RKO (cell line): Measurements from ENCODE around the gene KRTAP3-1.
"Not testable (repeated sequence)": the region's sequence is repeated elsewhere in the genome, so short reads cannot be mapped to it uniquely, and the experiment has no call there.

Source experiments
- DNase-seq: peaks from one replicate; pipeline ENCODE4 v3.0.0-alpha.2; 2016; ENCODE audit warnings: low spot score

KRTAP3-1 gene

DNA sequence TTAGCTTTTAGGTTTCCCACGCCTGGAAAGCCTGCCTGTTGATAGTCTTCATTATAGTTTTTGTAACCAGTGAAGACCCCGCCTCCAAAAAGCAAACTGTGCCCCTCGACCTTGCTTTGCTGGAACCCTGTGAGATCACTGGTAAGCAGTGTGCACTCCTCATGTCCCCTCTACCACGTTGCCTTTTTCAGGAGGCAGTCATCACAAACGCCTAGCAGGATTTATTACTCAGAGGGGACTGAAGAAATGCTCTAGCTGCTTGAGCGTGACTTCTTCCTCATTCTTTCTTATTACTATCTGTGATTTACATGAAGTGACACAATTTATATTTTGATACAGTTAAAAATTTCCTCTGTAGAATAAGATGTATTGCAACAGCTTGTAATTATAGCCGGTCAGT is 6.5 kb upstream of the KRTAP3-1 start:
- no peak for DNase-seq

DNA sequence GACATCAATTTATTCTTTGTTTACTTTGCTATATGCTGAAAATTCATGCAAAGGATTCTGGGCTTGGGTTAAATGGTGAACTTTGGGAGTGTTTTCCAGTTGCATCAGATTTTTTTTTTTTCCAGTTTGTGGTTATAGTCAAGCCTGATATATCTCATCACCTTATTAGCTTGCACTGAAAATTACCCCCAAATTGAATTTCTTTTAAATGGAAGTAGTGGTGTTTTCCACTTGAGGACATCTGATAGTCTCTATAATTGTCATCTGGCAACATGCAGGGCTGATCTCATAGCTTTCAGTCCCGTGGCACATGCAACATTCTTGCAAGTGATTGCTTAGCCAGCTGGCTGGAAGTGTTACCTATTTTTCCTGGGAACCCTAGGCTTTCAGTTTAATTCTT is 4.7 kb upstream of the KRTAP3-1 start:
- DNase-seq: no peak

DNA sequence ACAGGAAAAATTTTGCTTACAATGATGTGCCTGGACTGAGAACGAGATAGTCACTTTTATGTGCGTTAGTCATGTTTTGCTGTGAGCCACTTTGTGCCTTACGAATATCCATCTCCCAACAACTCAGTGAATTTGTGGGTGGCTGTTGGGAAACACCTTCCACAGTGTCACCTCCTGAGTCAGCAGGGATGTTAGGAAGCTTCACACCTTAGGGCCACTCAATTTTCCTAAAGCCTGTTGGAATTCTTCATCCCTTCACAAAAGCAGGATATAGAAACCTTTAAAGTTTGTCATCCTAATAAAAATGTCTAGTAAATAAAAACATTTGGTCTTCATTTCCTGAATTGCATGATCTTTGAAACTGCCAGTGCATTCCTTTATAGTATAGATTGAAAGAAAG is 4.3 kb upstream of the KRTAP3-1 start:
- DNase-seq: peak; percentile 18

DNA sequence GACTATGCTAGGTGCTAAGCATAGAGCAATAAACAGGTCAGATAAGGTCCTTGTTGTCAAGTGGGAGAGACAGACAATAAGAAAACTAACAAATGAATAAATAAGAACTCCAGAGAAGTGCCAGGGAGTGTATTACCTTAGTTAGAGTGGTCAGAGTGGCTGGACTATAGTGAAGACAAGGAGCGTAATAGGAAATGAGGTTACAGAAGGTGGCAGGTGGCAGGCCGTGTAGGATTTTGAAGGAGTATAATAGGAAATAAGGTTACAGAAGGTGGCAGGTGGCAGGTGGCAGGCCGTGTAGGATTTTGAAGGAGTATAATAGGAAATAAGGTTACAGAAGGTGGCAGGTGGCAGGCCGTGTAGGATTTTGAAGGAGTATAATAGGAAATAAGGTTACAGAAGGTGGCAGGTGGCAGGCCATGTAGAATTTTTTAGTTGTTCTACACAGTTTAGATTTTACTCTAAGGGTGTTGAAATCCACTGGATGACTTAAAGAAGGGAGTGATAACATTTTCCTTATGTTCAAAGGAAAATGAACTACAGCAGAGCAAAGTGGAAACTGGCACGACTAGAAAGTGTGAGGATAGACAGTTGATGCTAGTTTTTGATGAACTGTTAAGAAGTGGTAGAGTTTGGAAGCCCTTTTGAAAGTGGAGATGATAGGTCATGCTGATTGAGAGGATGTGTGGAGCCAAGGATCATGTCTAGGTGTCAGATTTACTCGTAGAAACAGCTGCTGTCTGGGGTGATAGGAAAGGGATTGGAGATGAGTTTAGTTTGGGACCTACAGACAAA is 3.6 kb upstream of the KRTAP3-1 start:
- DNase-seq: no peak

DNA sequence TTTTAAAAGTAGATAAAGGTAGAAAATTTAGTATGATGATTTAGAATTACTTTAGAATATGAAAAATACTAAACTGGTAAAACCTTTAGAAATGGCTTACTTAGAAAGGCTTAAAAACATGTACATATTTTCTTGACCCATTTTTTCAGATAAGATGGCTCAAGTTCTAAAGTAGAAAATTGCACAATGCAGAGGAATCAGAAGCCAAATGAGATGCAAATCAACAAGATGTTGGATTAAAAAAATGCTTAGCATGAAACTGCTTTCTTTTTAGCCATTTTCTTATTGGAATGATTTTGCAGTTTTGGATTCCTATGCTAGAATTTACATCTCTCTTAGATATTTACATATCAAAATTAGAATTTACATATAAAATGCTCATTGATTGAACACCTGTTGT is 1.5 kb upstream of the KRTAP3-1 start:
- no peak for DNase-seq

DNA sequence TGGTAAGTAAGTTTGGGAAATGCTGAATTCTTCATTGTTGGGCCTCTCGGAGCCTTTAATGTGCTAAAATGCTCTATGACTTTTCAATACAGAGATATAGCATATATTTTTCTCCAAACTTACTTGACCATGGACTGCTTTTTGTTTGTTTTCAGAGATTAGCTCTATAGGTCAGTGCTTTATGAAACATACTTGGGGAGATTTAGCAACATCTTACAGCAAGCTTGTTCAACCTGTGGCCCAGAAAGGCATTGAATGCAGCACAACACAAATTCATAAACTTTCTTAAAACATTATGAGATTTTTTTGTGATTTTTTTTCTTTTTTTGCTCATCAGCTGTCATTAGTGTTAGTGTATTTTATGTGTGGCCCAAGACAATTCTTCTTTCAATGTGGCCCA is 1.0 kb upstream of the KRTAP3-1 start:
- DNase-seq: no peak

DNA sequence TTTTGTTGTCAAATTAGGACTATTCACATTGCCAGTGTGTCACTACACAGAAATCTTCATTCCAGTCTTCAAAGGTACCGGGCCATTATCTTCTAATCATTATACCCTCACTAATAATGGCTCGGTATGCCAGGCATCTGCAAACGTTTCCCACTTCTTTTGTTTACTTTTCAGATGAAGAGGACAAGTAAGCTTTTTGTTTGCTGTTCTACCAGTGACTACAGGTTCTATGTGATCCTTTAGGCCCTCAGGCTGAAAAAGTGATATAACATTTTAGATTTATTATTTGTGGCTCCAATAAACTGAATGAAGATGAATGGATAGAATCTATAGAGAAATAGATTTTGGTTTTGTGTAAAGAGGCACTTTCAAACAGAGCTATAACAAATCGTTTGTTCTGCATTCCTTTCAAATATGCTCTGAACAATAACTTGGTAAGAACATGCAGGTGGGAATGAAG is 403 bp upstream of the KRTAP3-1 start:
- DNase-seq: no peak

DNA sequence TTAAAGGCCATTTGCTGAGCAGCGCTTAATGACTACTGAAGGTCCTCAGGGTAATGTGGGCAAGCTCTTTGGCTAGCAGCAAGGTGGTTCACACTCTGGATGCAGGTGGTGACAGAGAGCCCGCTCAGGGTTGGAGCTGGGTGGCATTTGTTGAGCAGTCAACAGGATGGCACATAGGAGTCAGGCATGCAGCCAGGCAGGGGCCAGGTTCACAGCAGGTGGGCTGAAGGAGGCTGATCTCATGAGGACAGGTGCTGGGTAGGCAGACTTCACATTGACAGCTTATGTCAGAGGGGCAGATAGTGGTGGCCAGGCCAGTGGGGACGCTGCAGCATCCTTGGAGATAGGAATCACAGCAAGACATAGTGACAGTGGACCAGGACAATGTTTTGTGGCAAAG is 4.5 kb downstream of the KRTAP3-1 start:
- DNase-seq: no peak

DNA sequence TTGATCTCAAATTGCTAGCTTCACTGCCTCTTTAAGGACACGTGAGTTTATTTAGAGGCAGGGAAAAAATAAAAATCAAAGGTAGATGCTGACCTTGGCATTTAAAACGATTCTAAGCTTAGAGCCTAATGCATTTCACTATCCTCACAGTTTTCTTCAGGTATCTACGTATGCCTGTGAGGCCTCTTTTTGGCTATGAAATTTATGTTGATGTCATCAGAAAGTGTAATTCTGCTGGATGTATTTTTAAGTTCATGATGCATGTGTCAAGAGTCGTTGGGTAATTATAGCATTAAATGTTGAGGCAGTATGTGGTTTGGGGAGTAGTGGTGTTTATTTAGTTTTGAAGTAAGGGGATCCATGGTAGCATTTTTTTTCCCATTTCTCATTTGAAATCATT is 5.0 kb downstream of the KRTAP3-1 start:
- no peak for DNase-seq

DNA sequence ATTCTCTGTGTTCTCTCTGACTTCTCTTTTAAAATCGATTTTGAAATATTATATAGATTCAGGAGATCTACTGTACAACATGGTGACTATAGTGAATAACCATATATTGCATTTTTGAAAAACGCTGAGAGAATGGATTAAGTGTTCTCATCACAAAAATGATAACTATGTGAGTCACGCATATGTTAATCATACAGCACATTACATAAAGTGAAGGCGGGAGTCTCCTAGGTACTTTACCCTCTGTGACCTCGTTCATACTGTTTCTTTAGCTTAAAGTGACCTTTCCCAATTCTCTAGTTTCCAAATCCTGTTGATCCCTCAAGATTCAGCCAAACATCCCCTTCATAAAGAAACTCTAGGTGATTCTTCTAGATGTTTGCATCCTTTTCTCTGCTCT is 6.1 kb downstream of the KRTAP3-1 start:
- DNase-seq: peak; percentile 58

DNA sequence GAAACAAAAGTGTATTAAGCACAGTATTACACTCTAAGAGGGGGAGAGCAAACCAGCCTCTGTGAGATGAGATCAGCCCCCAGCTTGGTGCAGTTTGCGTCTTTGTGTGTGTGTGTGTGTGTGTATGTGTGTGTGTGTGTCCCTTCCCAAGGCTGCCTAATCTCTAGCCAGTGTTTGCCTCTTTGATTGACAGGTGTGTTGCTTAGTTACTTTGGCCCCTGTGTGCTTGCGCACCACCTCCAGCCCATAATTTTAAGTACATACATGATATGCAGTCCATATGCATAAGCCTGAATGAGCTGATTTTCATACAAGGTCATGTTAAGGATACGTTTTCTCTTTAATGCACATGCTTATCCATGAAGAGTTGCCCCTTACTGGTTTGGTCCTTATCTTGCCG is 7.1 kb downstream of the KRTAP3-1 start:
- DNase-seq: no peak

DNA sequence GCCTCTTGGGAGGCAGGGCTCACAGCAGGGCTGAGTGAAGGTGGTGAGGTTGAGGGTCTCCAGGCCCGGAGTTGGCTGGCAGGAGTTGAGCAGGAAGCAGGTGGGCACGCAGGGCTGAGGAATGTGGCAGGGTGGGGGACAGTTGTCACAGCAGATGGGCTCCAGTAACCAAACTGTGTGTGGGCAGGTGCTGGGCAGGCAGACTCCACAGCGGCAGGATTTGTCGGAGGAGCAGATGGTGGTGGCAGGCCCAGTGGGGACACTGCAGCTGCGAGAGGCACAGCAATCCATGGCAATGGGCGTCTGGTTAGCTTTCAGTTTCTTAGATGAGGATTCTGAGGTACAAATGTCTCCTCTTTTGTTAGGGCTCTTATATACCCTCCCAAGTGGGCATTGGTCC is 9.4 kb downstream of the KRTAP3-1 start, which contains the start of gene KRTAP3-2:
KRTAP3-2 (minus strand) TSS at position 344 of the 400 bp plus-strand sequence; CDS start at position 291, 53 bp downstream.
- DNase-seq: not testable (repeated sequence)

DNA sequence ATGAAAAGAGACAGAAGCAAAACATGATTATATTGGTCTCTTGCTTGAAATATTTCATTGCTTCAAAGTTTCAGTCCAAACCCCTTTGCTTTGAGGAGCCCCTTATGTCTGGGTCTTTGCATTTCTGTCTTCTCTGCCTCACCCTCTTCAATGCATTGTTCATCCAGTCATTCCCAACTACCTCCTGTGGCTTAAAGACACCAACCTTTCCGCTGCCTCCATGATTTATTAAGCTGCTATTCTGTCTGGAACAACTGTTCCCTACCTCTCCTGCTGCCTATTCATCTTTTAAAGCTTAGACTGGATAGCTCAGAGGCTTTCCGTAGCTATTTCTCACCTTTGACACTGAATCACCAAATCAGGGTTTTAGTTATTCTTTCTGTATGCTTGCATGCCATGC is 11.6 kb downstream of the KRTAP3-1 start:
- no peak for DNase-seq

DNA sequence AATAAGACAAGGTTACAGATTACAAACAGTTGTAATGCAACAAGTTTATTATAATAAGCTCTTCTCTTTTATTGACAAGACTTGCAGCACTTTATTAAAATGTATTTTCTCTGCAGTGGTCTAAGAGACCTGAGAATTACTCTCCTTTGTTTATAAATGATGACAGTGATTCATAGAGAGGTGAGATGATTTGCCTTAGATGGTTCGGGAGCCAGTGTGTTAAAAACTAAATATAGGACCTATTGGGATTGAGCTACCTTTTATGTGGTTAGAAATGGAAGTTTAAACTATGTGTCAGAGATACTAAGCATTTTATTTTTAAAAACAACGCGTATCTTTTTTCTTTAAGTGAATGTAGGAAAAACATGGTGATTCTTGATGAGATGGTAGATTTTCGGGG is 12.1 kb downstream of the KRTAP3-1 start:
- no peak for DNase-seq

DNA sequence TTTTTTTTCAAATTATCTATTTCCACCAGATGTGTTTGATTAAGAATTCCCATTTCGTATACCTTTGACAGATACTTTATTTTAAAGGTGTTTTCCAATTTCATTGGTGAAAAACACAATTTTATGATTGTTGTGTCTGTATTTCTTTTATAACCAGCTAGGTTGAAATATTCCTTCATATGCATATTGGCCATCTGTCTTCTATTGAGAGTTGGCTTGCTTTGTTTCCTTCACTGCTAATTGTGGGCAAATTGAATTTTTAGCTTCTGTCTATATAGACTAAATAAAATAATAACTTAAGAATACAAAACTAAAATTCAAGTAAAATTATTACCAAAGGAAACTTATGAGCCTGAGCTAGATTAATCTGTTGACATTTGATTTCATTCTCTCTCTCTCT is 13.8 kb downstream of the KRTAP3-1 start:
- no peak for DNase-seq

DNA sequence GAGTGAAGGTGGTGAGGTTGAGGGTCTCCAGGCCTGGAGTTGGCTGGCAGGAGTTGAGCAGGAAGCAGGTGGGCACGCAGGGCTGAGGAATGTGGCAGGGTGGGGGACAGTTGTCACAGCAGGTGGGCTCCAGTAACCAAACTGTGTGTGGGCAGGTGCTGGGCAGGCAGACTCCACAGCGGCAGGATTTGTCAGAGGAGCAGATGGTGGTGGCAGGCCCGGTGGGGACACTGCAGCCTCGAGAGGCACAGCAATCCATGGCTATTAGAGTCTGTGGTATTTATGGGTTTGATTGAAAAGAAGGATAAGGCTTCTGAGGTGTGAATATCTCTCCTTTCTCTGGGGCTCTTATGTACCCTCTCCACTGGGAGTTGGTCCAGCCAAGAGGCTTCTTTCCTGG is 15.1 kb downstream of the KRTAP3-1 start, which contains the start of gene KRTAP3-3:
KRTAP3-3 (minus strand) TSS at position 326 of the 400 bp plus-strand sequence; CDS start at position 259, 67 bp downstream.
- DNase-seq: no peak

DNA sequence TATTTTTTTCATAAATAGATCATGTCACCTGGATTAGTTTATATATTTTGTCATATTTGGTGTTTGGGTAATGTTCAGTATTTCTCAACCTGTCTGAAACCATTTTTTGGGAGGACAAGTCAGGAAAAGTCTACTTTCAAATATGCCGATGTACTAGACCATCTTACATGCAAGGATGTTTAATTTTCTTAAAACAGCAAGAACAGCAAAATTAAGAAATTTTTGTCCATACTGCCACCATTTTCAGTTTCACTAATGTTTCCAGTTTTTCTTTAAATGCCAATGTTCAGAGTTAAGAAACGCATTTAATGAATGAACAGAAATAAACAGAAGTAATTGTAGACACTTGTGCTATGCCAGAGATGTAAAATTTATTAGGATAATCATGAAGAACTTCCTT is 15.8 kb downstream of the KRTAP3-1 start:
- DNase-seq: no peak

DNA sequence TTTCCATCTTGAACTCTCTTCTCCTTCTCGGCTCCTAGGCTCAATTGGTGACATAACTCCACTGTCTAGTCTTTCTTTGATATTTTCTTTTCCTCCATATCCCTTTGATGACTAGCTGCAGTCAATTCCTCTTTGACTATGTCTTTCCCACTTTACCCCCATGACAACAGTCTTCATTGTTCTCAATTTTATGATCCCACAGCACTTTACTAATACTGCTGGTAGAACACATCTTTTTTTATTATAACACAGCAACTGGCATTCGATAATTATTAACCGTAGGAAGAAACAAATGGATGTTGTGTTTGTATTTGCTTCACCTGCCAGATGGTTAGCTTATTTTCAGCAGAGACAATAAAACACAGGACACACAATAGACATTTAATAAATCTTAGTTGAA is 16.3 kb downstream of the KRTAP3-1 start:
- no peak for DNase-seq

DNA sequence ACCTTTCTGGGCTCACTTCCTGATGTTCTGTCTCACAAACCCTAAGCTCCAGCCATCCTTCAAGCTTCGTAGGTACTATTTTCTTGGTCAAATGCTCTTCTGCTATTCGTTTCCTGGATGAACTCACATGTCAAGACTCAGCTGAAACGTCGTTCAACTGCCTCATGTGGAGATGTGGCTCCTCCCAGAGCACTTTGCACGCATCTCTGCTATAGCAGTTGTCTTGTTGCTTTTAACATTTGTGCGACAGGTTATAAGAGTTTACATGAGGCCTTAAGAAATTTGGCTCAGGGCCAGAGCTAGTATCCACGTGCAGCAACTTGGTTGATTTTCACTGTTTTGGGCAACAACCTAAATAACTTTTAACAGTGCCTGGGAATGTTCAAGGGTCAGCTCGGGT is 22.0 kb downstream of the KRTAP3-1 start:
- DNase-seq: no peak

DNA sequence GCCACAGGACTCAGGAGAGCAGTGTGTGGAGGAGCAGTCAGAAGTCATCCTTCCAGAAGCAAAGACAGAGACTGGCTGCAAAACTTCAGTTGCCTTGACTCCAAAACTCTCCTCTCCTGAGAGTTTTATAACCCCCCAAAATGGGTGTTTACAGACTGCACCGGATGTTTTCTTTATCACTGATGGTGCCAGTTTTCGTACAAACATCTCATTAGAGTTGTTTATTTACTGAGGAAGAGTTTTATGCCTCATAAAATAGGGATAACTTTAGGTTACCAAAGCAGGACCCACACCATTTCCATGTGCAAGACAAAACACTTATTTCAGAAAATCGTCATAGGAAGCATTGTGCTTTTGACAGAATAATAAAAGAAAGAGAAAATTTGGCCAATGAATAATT is 24.7 kb downstream of the KRTAP3-1 start, which contains the start of gene KRT40:
KRT40 (minus strand) TSS at position 101 of the 400 bp plus-strand sequence; CDS start at position 48, 53 bp downstream.
- DNase-seq: no peak

DNA sequence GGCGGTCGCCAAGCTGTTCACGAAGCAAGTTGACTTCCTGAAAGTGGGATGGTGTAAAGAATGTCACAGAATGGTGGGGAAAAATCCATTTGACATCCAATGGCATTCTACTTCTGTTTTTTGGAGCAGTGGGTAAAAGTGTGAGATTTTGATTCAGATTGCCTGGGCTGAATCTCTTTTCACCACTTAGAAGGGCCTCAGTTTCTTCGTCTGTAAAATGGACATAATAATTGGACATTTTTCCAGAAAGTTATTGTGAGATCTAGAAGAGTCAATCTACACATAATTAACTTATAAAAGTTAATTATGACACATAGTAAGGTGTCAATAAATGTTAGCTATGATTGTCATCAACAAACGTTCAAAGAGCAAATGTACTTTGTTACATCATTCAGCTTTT is 27.8 kb downstream of the KRTAP3-1 start:
- DNase-seq: no peak

DNA sequence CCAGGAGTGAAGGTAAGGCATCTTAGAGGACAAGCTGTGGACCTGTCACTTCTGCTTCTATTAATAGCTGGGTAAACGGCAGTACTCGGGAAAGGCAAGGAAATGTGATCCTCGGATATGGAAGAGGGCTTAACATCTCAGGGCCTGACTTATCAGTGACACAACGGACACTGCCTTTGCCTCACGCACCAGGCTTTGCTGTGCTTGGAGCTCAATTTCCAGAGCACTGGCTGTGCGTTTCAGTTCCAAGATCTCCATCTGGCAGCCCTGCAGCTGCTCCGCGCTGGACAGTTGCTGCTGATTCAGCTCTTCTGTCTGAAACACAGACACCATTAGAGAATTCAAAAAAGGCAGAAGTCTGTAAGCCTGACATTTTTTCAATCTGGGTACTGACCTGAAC is 28.3 kb downstream of the KRTAP3-1 start:
- no peak for DNase-seq

DNA sequence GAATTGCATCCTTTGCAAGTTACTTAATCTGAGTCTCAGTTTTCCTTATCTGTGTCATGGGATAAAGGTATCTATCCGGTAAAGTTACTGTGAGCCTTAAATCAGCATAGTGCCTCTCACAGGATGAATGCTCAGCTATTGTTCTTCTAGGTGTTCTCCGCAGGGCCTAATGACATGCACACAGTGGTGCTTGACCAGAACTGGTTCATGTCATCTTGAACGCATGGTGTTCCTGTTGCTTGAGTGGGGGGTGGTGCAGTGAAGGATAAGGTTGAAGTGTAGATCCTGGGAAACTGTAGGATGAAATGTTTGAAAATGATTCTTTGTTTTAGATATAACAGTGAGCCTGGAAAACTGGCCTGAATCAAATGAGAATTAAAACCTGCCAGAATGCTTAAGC is 28.8 kb downstream of the KRTAP3-1 start:
- DNase-seq: no peak
